K562 (cell line): ENCODE measurements around the gene RNU6-7. TPM values are rescaled to one million over a fixed set of nuclear protein-coding genes. Genes with fewer than 3 reads are reported as not detected.

Experiments used
- ATAC-seq: fragments of 200-7000 bp; cut with Tn5 transposase; 3 replicates; pipeline ENCODE4 v1.9.1; 2020; ENCODE audit warnings: moderate library complexity
- BruUV-seq: library from RNA; stranded (reverse); fragments of 400-500 nt; replicated peaks from 2 replicates; lab custom pipeline; 2021; lab: Mats Ljungman, UMichigan
- CTCF ChIA-PET: fragments of 300-600 bp; formaldehyde crosslinking; extraction: SDS; loops from one replicate; lab custom pipeline; 2021; ENCODE audit warnings: low intra/inter-chr PET ratio; lab: Yijun Ruan, JAX
- POLR2A ChIA-PET: fragments of 300-600, 350-650 bp; sonication (Branson Sonifier 250); formaldehyde crosslinking; extraction: SDS; loops from one replicate; lab custom pipeline; 2021; ENCODE audit warnings: antibody characterized with exemption, inconsistent platforms; lab: Yijun Ruan, JAX
- DNase-seq, 4 experiments: peaks; one replicate each; pipeline versions ENCODE4 v3.0.0 to v3.0.0-alpha.2; 2011 to 2018; ENCODE audit warnings: low spot score in 3 of 4, mixed read lengths in 3 of 4; ENCODE audit errors: extremely low read depth in 1 of 4
- FAIRE-seq: peaks from 2 replicates; lab custom pipeline; 2011; peaks lifted over from hg19 to GRCh38; lab: Jason Lieb, UNC
- H2AFZ ChIP-seq: 2 replicates; pipeline ENCODE4 v1.6.0; 2011; ENCODE audit warnings: low read depth, low read length, control low read depth, inconsistent platforms
- H3K27ac ChIP-seq: fragments of 200-600 bp; 3 replicates; pipeline ENCODE4 v1.8.0; 2011; ENCODE audit warnings: low read depth, mild to moderate bottlenecking, control low read depth, inconsistent platforms, low read length, moderate library complexity, mixed read lengths; ENCODE audit errors: extremely low read depth
- H3K27me3 ChIP-seq, 2 experiments: fragments of 300-600 bp in 1 of 2; 2 replicates in 1 of 2; 3 replicates in 1 of 2; pipeline versions ENCODE4 v1.6.0 to v1.8.0; 2011; ENCODE audit warnings: inconsistent platforms in 2 of 2, low read length in 2 of 2, mild to moderate bottlenecking in 1 of 2, mixed read lengths in 1 of 2, moderate library complexity in 1 of 2; ENCODE audit not compliant: control insufficient read depth in 2 of 2, insufficient read depth in 2 of 2
- H3K36me3 ChIP-seq: fragments of 300-600 bp; 3 replicates; pipeline ENCODE4 v1.8.0; 2011; ENCODE audit warnings: mild to moderate bottlenecking, low read length, inconsistent platforms; ENCODE audit not compliant: control insufficient read depth, insufficient read depth
- H3K4me1 ChIP-seq, 2 experiments: fragments of 200-600 bp in 1 of 2; replicated peaks in 1 of 2; 2 replicates in 1 of 2; 3 replicates in 1 of 2; pipeline versions ENCODE4 v1.5.1 to v1.8.0; 2011; ENCODE audit warnings: inconsistent platforms in 2 of 2, low read length in 2 of 2, mild to moderate bottlenecking in 1 of 2, mixed read lengths in 1 of 2, moderate library complexity in 1 of 2; ENCODE audit not compliant: control insufficient read depth in 2 of 2, insufficient read depth in 2 of 2
- H3K4me2 ChIP-seq: 2 replicates; pipeline ENCODE4 v1.6.1; 2011; ENCODE audit warnings: low read length, control low read depth, inconsistent platforms, mixed read lengths; ENCODE audit not compliant: insufficient read depth
- H3K4me3 ChIP-seq: fragments of 200-600 bp; sonication (generic), shearing (Covaris generic); 2 replicates; pipeline ENCODE4 v1.5.1; 2016; ENCODE audit warnings: control low read depth, inconsistent platforms
- H3K79me2 ChIP-seq: fragments of 200-600 bp; 3 replicates; pipeline ENCODE4 v1.8.0; 2011; ENCODE audit warnings: low read length, inconsistent platforms; ENCODE audit not compliant: control insufficient read depth, insufficient read depth
- H3K9ac ChIP-seq, 2 experiments: 2 replicates each; pipeline versions ENCODE4 v1.6.0 to v1.6.1; 2011; ENCODE audit warnings: low read depth in 2 of 2, low read length in 2 of 2, control low read depth in 1 of 2, inconsistent platforms in 1 of 2, mild to moderate bottlenecking in 1 of 2, mixed read lengths in 1 of 2; ENCODE audit not compliant: insufficient read depth in 1 of 2
- H3K9me1 ChIP-seq: one replicate; pipeline ENCODE4 v1.6.0; 2011; ENCODE audit warnings: inconsistent platforms, mild to moderate bottlenecking, low read length, moderate library complexity; ENCODE audit not compliant: control insufficient read depth, insufficient read depth
- H3K9me3 ChIP-seq: replicated peaks from 2 replicates; pipeline ENCODE4 v1.5.1; 2011; ENCODE audit warnings: low read depth, low read length, inconsistent platforms; ENCODE audit not compliant: control insufficient read depth, insufficient read depth
- H4K20me1 ChIP-seq: replicated peaks from 2 replicates; pipeline ENCODE4 v1.6.1; 2011; ENCODE audit warnings: low read length, inconsistent platforms, mixed read lengths; ENCODE audit not compliant: control insufficient read depth, insufficient read depth
- GATAD2A ChIP-seq: fragments of 450-650 bp; IDR thresholded peaks from 2 replicates; pipeline ENCODE4 v1.6.1; 2017
- HNRNPLL ChIP-seq: fragments of 200-400 bp; formaldehyde crosslinking; IDR thresholded peaks from 2 replicates; pipeline ENCODE4 v1.6.1; 2017; ENCODE audit warnings: low read length, low read depth, mild to moderate bottlenecking; ENCODE audit not compliant: poor library complexity, severe bottlenecking
- PHF21A ChIP-seq: fragments of 450-650 bp; IDR thresholded peaks from 2 replicates; pipeline ENCODE4 v1.6.1; 2017; ENCODE audit warnings: low read depth, borderline replicate concordance
- RAD21 ChIP-seq, 2 experiments: fragments of 250-450 bp in 1 of 2; fragments of 450-650 bp in 1 of 2; sonication (Bioruptor Pico) in 1 of 2; formaldehyde crosslinking in 1 of 2; IDR thresholded peaks in 1 of 2; conservative IDR thresholded peaks in 1 of 2; 2 replicates each; pipeline versions ENCODE4 v1.4.0 to v1.8.0; 2020 to 2022; ENCODE audit warnings: mild to moderate bottlenecking in 2 of 2, moderate library complexity in 1 of 2
- WHSC1 ChIP-seq: IDR thresholded peaks from one replicate; pipeline ENCODE4 v1.6.1; 2012; ENCODE audit warnings: low read length, control low read depth, inconsistent platforms
- ZNF224 ChIP-seq: sonication (generic); formaldehyde crosslinking; IDR thresholded peaks from 2 replicates; pipeline ENCODE4 v1.8.0; 2022; ENCODE audit warnings: mild to moderate bottlenecking, missing genetic modification reagents
- WGBS: fragments of 100-300 bp; shearing (Covaris generic); methylation state at CpG from one replicate; pipeline ENCODE4 v1.1.6; 2016; ENCODE audit warnings: low coverage, mixed read lengths; ENCODE audit not compliant: insufficient coverage; ENCODE audit errors: missing lambda C conversion rate; 5-methylcytosine and 5-hydroxymethylcytosine counted together
- in situ Hi-C: fragments of 300-500 bp; cut with MboI; formaldehyde crosslinking; loops from 4 replicates; pipeline ENCODE4 v1.15.0; 2018; ENCODE audit warnings: inconsistent platforms, mixed read lengths
- intact Hi-C: fragments of 100-400 bp; cut with micrococcal nuclease; formaldehyde crosslinking; loops from 2 replicates; pipeline ENCODE4 v1.14.2; 2022
- polyA plus RNA-seq, 8 experiments: library from polyadenylated mRNA; depleted of rRNA in 4 of 8; stranded (reverse) in 5 of 8; unstranded in 3 of 8; fragments of >200 nt; fragmentation: Nextera tagmentation in 2 of 8; fragmentation: Illumina TruSeq in 1 of 8; extraction: Ambion mirVana in 2 of 8; extraction: Trizol in 1 of 8; gene quantifications; 2 replicates each; pipeline versions ENCODE4 v1.2.1 to v1.2.3, GENCODE V29; 2011 to 2014; ENCODE audit warnings: inconsistent platforms in 1 of 8, missing spikeins in 1 of 8
- total RNA-seq, 7 experiments: library from RNA; depleted of rRNA in 6 of 7; stranded (reverse); fragments of >200 nt in 6 of 7; fragmentation: Illumina TruSeq in 2 of 7; extraction: Trizol in 2 of 7; gene quantifications; 2 replicates each; pipeline versions ENCODE4 v1.2.1 to v1.2.3, GENCODE V29; 2011 to 2021; ENCODE audit warnings: low replicate concordance in 1 of 7
- TF ChIP-seq, protein P1 (sequence below): fragments of 450-650 bp; formaldehyde crosslinking; IDR thresholded peaks from 2 replicates; pipeline ENCODE4 v1.4.0; 2020; ENCODE audit warnings: mild to moderate bottlenecking, moderate library complexity
- TF ChIP-seq, protein P2 (sequence below), 3 experiments: IDR thresholded peaks in 2 of 3; conservative IDR thresholded peaks in 1 of 3; 2 replicates each; pipeline ENCODE4 v1.5.1; 2011 to 2012; ENCODE audit warnings: low read length in 3 of 3, mild to moderate bottlenecking in 3 of 3, control low read depth in 2 of 3, improper control_type of control experiment in 1 of 3, inconsistent platforms in 1 of 3, low read depth in 1 of 3, mixed read lengths in 1 of 3, moderate library complexity in 1 of 3; ENCODE audit not compliant: insufficient read depth in 2 of 3
- TF ChIP-seq, protein P3 (sequence below): fragments of 450-650 bp; IDR thresholded peaks from 2 replicates; pipeline ENCODE4 v1.6.1; 2016; ENCODE audit warnings: antibody characterized with exemption

The RNU6-7 gene
- total and polyA plus RNA-seq, 9 of the 15 experiments (the other 6 are each of a cell fraction or from before 2014, with no cell fraction given): not detected

GRCh38 chr14:32233260-32233659, 31.4 kb downstream of the RNU6-7 start:
- no peak overlapping the region for H3K4me2 ChIP-seq

GRCh38 chr14:32244404-32244803, 42.6 kb downstream of the RNU6-7 start:
- no peak overlapping the region for H2AFZ ChIP-seq
- H3K4me3 ChIP-seq: no peak overlapping the region
- FAIRE-seq (no peak), ATAC-seq (peak; percentile 46; the same call in 2 of the 3 replicates), DNase-seq (no peak)
- H3K36me3 ChIP-seq: no peaks in the 10 kb centered on the region
- H3K27me3 ChIP-seq: no peaks in the 10 kb centered on the region
- intact Hi-C loops (no loop called here), in situ Hi-C loops (no loop called here)
- no peak overlapping the region for H3K27ac ChIP-seq
- no peaks in the 10 kb centered on the region for H4K20me1 ChIP-seq
- H3K9ac ChIP-seq: no peak overlapping the region
- H3K4me2 ChIP-seq: no peak overlapping the region
- CTCF ChIA-PET: no interaction called here
- H3K4me1 ChIP-seq: no peaks in the 10 kb centered on the region
- POLR2A ChIA-PET: interaction anchor here (0.6 kb wide), 1 partner anchor 171 kb away, joined by 3 read pairs; no protein-coding TSS in a partner anchor
- no peaks in the 10 kb centered on the region for H3K9me3 ChIP-seq
- H3K9me1 ChIP-seq: no peaks in the 10 kb centered on the region
- no TSS peak for BruUV-seq
- H3K79me2 ChIP-seq: no peaks in the 10 kb centered on the region
- TF ChIP-seq, protein P1, sequence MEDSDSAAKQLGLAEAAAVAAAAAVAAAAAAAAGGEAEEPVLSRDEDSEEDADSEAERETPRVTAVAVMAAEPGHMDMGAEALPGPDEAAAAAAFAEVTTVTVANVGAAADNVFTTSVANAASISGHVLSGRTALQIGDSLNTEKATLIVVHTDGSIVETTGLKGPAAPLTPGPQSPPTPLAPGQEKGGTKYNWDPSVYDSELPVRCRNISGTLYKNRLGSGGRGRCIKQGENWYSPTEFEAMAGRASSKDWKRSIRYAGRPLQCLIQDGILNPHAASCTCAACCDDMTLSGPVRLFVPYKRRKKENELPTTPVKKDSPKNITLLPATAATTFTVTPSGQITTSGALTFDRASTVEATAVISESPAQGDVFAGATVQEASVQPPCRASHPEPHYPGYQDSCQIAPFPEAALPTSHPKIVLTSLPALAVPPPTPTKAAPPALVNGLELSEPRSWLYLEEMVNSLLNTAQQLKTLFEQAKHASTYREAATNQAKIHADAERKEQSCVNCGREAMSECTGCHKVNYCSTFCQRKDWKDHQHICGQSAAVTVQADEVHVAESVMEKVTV (CRISPR knock-in tag): 0 out of 2 replicates have a peak, but pooled peaks have one; percentile 10
- TF ChIP-seq HNRNPLL: no peak
- TF ChIP-seq RAD21 (CRISPR knock-in tag; conservative IDR thresholded peaks at IDR 0.05 in 1 of 2, IDR thresholded peaks at IDR 0.05 in 1 of 2): peak; percentile 48 to 59
- TF ChIP-seq, protein P2, sequence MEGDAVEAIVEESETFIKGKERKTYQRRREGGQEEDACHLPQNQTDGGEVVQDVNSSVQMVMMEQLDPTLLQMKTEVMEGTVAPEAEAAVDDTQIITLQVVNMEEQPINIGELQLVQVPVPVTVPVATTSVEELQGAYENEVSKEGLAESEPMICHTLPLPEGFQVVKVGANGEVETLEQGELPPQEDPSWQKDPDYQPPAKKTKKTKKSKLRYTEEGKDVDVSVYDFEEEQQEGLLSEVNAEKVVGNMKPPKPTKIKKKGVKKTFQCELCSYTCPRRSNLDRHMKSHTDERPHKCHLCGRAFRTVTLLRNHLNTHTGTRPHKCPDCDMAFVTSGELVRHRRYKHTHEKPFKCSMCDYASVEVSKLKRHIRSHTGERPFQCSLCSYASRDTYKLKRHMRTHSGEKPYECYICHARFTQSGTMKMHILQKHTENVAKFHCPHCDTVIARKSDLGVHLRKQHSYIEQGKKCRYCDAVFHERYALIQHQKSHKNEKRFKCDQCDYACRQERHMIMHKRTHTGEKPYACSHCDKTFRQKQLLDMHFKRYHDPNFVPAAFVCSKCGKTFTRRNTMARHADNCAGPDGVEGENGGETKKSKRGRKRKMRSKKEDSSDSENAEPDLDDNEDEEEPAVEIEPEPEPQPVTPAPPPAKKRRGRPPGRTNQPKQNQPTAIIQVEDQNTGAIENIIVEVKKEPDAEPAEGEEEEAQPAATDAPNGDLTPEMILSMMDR (IDR thresholded peaks at IDR 0.05 in 2 of 3, conservative IDR thresholded peaks at IDR 0.05 in 1 of 3; ENCODE audit: insufficient read depth in 2 of 3, low read depth in 1 of 3, low read length in 3 of 3): peak; percentile 15 to 42 (median 29); a peak in 2 of 6 replicates

More at GRCh38 chr14:32233260-32233659, 31.4 kb downstream of the RNU6-7 start:
- 0% methylated on average over 1 of the region's 1 CpG for WGBS
- POLR2A ChIA-PET: no interaction called here
- in situ Hi-C loops (no loop called here), intact Hi-C loops (no loop called here)
- Histone ChIP-seq H3K27ac (no peak overlapping the region), H3K4me1 (no peaks in the 10 kb centered on the region), H3K9me1 (no peaks in the 10 kb centered on the region), H3K9ac (no peak overlapping the region), H4K20me1 (no peaks in the 10 kb centered on the region), H3K79me2 (no peaks in the 10 kb centered on the region), H3K4me3 (no peak overlapping the region), H3K27me3 (no peaks in the 10 kb centered on the region), H3K9me3 (no peaks in the 10 kb centered on the region), H2AFZ (no peak overlapping the region), H3K36me3 (no peaks in the 10 kb centered on the region)
- ATAC-seq: no peak
- no peak for TF ChIP-seq WHSC1
- no peak for TF ChIP-seq GATAD2A
- TF ChIP-seq PHF21A: no peak
- TF ChIP-seq ZNF224 (CRISPR knock-in tag): no peak
- TF ChIP-seq, protein P3, sequence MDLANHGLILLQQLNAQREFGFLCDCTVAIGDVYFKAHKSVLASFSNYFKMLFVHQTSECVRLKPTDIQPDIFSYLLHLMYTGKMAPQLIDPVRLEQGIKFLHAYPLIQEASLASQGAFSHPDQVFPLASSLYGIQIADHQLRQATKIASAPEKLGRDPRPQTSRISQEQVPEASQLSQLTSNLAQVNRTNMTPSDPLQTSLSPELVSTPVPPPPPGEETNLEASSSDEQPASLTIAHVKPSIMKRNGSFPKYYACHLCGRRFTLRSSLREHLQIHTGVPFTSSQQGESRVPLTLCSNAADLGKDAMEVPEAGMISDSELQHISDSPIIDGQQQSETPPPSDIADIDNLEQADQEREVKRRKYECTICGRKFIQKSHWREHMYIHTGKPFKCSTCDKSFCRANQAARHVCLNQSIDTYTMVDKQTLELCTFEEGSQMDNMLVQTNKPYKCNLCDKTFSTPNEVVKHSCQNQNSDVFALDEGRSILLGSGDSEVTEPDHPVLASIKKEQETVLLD: no peak
- no peak for FAIRE-seq
- DNase-seq: no peak
- CTCF ChIA-PET: interaction anchor here (0.6 kb wide), 1 partner anchor 1050 kb away, joined by 3 read pairs; no protein-coding TSS in a partner anchor
- no TSS peak for BruUV-seq
